ENCODE data around the gene IL17RC.

IL17RC gene

DNA sequence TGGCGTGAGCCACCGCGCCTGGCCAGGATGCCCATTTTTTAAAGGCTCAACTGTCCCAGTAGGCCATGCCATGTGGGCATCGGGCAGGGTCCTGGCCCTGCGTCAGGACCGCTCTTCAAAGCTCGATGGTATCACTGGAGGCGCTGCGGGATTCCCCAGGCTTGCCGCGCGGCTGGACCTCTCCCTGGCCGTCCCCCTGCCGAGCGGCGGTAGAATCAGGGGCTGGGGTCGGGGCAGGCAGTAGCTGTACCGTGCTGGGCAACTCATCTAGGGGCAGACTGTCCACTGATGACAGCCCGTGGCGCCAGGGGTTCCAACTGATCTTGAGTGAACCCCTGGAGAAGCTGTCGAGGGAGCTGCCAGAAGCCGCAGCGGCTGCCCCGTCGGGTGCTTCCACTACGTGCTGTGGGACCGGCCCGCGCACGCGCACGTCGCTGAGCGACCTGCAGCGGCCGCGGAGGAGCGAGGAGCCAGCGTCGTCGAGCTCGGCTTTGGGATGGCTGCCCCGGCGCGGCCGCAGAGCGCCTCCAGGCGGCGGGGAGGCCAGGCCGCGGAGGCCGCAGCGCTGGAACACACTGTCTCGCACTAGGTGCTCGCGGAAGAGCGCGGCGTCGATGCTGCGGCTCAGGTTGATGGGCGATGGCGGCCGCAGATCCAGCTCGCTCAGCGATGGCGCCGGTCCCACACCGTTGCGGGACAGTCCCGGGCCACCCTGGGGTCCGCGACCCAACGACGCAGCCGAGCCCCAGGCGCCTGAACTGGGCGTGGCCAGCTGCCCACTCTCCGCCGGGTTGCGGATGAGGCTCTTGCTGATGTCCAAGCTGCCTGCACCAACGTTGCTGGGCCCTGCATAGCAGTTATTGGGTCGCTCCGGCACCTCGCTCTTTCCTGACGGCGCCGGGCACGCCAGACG is 29.5 kb downstream of the IL17RC start:
- peak; percentile 94 for TF ChIP-seq CTCF (conservative IDR thresholded peaks at IDR 0.05)
- H3K27ac ChIP-seq: peak overlapping the region; percentile 88

DNA sequence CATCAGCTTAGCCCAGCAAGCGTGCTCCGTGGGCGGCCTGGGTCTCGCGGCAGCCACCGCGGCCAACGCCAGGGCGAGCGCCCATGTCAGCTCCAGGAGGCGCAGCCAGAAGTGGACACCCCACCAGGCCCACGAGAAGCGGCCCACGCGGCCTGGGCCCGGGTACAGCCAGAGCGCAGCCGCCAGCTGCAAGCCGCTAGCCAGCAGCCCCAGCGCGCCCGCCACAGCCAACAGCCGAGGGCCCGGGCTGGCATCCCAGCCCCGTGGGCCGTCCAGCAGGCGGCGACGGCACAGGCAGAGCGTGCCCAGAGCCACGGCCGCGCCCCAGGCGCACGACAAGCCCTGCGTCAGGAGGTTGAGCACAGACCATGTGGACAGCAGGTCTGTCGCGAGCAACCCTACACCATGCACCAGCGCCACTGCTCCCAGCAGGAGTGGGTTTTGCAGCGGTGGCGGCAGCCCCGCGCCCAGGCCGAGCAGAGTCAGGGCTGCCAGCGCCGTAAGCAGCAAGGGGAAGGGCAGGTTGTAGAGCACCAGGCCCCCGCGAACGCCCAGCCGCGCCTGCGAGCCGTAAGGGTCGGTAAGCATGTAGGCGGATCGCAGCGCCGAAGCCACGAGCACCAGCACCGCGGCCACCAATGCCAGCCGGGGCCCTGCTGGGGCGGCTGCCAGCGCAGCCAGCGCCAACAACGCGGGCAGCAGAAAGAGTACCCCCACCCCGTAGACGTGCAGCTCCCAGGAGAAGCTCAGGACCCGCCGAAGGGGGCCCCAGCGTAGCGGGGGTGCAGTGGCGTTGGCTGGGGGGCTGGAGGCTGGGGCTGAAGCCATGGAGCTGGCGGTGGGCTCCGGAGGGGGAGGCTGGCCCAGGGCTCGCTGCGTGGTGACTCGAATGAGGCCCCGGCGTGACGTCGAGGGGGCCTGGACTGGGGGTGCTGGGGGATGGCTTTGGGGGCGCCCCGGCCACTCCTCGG is 30.4 kb downstream of the IL17RC start:
- TF ChIP-seq CTCF (conservative IDR thresholded peaks at IDR 0.05): no peak
- H3K27ac ChIP-seq: peak overlapping the region; percentile 88

DNA sequence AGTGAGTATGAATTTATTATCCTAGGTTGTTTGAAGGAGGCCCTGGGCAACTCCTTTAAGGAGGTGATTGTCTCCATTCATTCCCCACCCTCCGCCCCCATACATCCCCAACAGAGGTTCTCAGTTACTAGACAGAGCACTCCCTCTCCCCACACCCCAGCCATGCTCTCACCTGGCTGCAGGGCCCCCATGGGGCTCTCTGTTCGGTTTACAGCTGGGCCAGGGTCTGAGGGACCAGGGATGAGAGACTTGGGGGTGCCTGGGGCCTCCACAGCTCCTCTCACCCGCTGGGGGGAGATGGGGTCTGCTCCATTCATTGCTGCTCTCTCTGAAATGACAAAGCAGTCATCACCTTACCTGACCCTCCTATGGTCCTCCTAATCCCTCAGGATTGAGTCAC is 31.7 kb downstream of the IL17RC start:
- TF ChIP-seq CTCF (conservative IDR thresholded peaks at IDR 0.05): no peak
- H3K27ac ChIP-seq: peak overlapping the region; percentile 88

DNA sequence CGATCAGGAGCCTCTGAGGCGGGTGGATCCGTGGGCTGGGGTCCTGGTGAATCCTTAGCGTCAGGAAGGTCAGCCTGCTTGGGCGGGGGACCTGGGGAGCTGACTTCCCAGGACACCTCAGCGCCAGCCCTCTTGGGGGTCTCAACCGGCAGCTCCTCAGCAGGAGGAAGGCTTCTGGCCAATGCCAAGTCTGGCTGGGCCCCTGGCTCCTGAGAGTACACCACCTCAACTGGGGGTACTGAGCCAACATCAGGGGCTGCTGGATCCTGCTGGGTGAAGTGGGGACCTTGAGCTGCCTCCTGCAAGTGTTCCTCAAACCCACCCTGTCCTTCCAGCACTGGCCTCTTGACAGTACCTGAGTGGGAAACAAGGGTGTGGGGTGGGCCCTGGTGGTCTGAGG is 32.2 kb downstream of the IL17RC start:
- no peak for TF ChIP-seq CTCF (conservative IDR thresholded peaks at IDR 0.05)
- H3K27ac ChIP-seq: no peak overlapping the region

GRCh38 chr3:9949626-9950025 is 32.7 kb downstream of the IL17RC start:
- H3K27ac ChIP-seq: no peak overlapping the region
- TF ChIP-seq CTCF (conservative IDR thresholded peaks at IDR 0.05): no peak

- no peak for TF ChIP-seq CTCF (conservative IDR thresholded peaks at IDR 0.05)
These were observed 34.2 kb downstream of the IL17RC start for GRCh38 chr3:9951126-9951525.

GRCh38 chr3:9951598-9951961 is 34.7 kb downstream of the IL17RC start:
- TF ChIP-seq CTCF (conservative IDR thresholded peaks at IDR 0.05): no peak
- peak overlapping the region; percentile 68 for H3K27ac ChIP-seq

More at GRCh38 chr3:9951126-9951525, 34.2 kb downstream of the IL17RC start:
- H3K27ac ChIP-seq: peak overlapping the region; percentile 68
